GM10266 (cell line): ENCODE results near the gene DUSP1.

Experiments used
- DNase-seq: peaks from one replicate; pipeline ENCODE4 v3.0.0; 2012; ENCODE audit errors: extremely low spot score
- CTCF ChIP-seq: IDR thresholded peaks from 2 replicates; pipeline ENCODE4 v1.5.1; 2012; ENCODE audit warnings: mild to moderate bottlenecking, low read depth; ENCODE audit not compliant: control insufficient read depth, insufficient read depth; ENCODE audit errors: missing control alignments

The DUSP1 gene

GRCh38 chr5:172762214-172763119, 8.5 kb downstream of the DUSP1 start:
- no peak for TF ChIP-seq CTCF
- DNase-seq, result no peak

- DNase-seq, result no peak
- TF ChIP-seq CTCF, result no peak
Measured at GRCh38 chr5:172760959-172761358, 10.0 kb downstream of the DUSP1 start.

- no peak for DNase-seq
Measured at GRCh38 chr5:172760136-172760535, 10.9 kb downstream of the DUSP1 start.

GRCh38 chr5:172758834-172759149, 12.2 kb downstream of the DUSP1 start:
- no peak for TF ChIP-seq CTCF
- DNase-seq, result no peak

More at GRCh38 chr5:172760136-172760535, 10.9 kb downstream of the DUSP1 start:
- TF ChIP-seq CTCF, result no peak

- no peak for TF ChIP-seq CTCF
- no peak for DNase-seq
Measured at GRCh38 chr5:172758077-172758833, 12.7 kb downstream of the DUSP1 start.

GRCh38 chr5:172757394-172758010, 13.5 kb downstream of the DUSP1 start:
- no peak for DNase-seq
- TF ChIP-seq CTCF, result no peak
